ENCODE measurements around the gene GABARAPL1.
"Not testable (repeated sequence)": the region's sequence is repeated elsewhere in the genome, so short reads cannot be mapped to it uniquely, and the experiment has no call there.

The GABARAPL1 gene

DNA sequence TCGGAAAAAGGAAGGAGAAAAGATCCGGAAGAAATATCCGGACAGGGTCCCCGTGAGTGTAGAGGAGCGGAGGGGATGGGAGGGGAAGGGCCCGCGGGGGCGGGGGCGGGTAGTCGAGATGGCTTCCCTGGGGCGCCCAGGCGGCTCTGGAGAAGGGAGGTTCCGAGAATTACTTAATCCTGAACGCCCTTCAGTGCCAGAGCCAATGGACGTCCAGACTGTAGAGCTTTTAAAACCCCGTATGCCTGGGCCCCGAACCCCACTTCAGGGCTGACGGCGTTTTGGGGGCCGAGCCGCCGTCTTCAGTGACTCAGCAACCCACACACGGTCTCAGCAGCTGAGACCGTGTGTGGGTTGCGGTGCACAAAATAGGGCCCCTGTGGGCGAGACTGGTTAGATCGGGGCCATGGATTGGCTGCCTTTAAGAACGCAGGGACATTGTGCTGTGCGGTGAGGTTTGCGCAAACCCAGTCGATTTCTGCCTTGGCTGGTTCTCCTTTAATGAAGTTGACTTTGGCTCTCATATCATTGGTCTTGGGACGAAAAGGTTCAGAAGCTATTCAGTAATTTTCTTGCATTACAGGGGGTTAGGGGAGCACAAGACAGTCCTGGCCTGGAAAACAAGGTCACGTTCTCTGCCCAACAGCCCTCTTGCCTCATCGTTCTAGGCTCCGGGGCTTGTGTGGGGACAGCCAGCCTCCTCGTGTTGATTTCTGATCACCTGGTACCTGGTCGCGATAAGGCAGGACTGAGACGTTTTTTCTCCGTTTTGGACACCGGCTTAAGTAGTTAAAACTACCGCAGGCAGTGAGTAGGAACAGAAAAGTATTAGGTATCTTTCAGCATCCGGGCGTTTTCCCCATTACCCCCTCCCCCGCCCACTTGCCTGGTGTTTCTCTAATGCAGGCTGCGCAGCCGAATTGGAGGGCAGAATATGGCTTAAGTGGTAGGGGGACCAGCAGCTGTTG is 775 bp downstream of the GABARAPL1 start:
- no peaks in the 10 kb centered on the region for H3K27me3 ChIP-seq (ENCODE audit: control insufficient read depth in 5 of 5, insufficient read depth in 4 of 5, low read length in 5 of 5)
- peaks cover 0 to 6% (median 3%) of the 10 kb centered on the region in 5 donors for H3K36me3 ChIP-seq (ENCODE audit: control insufficient read depth in 5 of 5, insufficient read depth in 5 of 5, low read length in 5 of 5)
- no peaks in the 10 kb centered on the region for H3K9me3 ChIP-seq (ENCODE audit: control insufficient read depth in 5 of 5, low read length in 5 of 5)
- peak overlapping the region; percentile 99 for H3K27ac ChIP-seq (ENCODE audit: low read depth, low read length)
- peaks cover 0 to 32% (median 22%) of the 10 kb centered on the region in 5 donors for H3K4me1 ChIP-seq (ENCODE audit: control insufficient read depth in 5 of 5, insufficient read depth in 5 of 5, low read length in 5 of 5)
- H3K4me3 ChIP-seq (ENCODE audit: low read depth in 1 of 5, low read length in 5 of 5), result peak overlapping the region; percentile 77 to 99 (median 98)
- peak overlapping the region; percentile 91 to 99 (median 96) for H3K9ac ChIP-seq (ENCODE audit: low read length in 5 of 5)

DNA sequence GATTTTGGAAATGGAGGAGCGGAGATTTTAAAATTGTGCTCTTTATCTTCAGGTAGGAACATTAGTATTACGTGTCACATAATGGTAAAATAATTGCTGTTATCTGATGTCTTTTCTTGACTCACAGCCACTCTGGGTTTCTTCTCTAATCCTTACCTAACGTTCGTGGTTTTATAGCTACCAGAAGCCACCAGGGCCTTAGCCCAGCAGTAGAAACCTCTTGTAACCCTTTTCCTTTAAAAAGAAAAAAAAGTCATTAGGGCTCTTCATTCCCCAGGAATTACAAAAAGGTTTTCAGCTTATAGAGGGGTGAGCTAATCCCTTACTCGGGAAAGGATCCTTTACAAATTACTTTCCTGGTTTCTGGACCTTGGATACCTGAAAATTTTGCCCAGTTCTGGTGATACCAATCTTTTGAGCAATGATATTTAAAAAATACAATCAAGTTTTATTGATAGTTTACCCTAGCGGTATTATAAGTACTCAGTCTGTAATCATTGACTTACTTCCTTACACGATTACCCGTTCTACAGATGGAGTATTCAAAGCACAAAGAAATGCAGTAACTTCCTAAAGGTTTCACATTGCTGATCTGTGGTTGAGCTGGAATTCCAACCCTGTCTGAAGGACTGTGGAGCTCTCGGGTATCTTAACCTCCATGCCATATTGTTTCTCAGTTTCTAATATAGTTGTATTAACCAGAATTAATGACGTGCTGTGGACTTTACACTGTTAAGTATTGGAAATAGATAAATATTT is 1.6 kb downstream of the GABARAPL1 start:
- H3K27ac ChIP-seq (ENCODE audit: low read depth, low read length), result peak overlapping the region; percentile 99

DNA sequence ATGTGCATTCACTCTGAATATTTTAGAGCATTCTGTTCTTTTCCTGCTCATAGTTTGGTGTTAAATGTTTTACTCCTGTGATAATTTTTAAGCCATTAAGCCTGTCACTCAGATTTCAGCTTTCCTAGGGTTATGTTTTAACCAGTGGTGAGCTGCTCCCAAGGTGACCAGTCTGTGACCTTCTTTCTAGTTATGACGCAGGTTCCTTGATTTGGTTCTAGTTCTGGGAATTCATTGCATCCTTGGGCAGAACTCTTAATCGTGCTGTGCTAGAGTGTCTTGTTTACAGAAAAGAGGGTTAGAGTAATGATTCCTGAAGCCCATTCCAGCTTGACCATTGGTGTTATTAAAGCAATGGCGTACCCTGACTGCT is 2.2 kb downstream of the GABARAPL1 start:
- no peaks in the 10 kb centered on the region for H3K27me3 ChIP-seq (ENCODE audit: control insufficient read depth in 5 of 5, insufficient read depth in 4 of 5, low read length in 5 of 5)
- no peaks in the 10 kb centered on the region for H3K9me3 ChIP-seq (ENCODE audit: control insufficient read depth in 5 of 5, low read length in 5 of 5)
- H3K4me1 ChIP-seq (ENCODE audit: control insufficient read depth in 5 of 5, insufficient read depth in 5 of 5, low read length in 5 of 5), result peaks cover 2 to 36% (median 25%) of the 10 kb centered on the region in 5 donors
- H3K4me3 ChIP-seq (ENCODE audit: low read depth in 1 of 5, low read length in 5 of 5), result peak overlapping the region; percentile 77 to 99 (median 98)
- H3K36me3 ChIP-seq (ENCODE audit: control insufficient read depth in 5 of 5, insufficient read depth in 5 of 5, low read length in 5 of 5), result peaks cover 2 to 16% (median 9%) of the 10 kb centered on the region in 5 donors
- H3K27ac ChIP-seq (ENCODE audit: low read depth, low read length), result peak overlapping the region; percentile 99
- peak overlapping the region; percentile 91 to 99 (median 96) for H3K9ac ChIP-seq (ENCODE audit: low read length in 5 of 5)

More for the DNA sequence above, 1.6 kb downstream of the GABARAPL1 start:
- Histone ChIP-seq H3K36me3 (ENCODE audit: control insufficient read depth in 5 of 5, insufficient read depth in 5 of 5, low read length in 5 of 5) (peaks cover 0 to 10% (median 6%) of the 10 kb centered on the region in 5 donors), H3K27me3 (ENCODE audit: control insufficient read depth in 5 of 5, insufficient read depth in 4 of 5, low read length in 5 of 5) (no peaks in the 10 kb centered on the region), H3K9me3 (ENCODE audit: control insufficient read depth in 5 of 5, low read length in 5 of 5) (no peaks in the 10 kb centered on the region), H3K9ac (ENCODE audit: low read length in 5 of 5) (peak overlapping the region; percentile 91 to 99 (median 96)), H3K4me1 (ENCODE audit: control insufficient read depth in 5 of 5, insufficient read depth in 5 of 5, low read length in 5 of 5) (peaks cover 0 to 32% (median 22%) of the 10 kb centered on the region in 5 donors), H3K4me3 (ENCODE audit: low read depth in 1 of 5, low read length in 5 of 5) (peak overlapping the region; percentile 77 to 99 (median 98))

DNA sequence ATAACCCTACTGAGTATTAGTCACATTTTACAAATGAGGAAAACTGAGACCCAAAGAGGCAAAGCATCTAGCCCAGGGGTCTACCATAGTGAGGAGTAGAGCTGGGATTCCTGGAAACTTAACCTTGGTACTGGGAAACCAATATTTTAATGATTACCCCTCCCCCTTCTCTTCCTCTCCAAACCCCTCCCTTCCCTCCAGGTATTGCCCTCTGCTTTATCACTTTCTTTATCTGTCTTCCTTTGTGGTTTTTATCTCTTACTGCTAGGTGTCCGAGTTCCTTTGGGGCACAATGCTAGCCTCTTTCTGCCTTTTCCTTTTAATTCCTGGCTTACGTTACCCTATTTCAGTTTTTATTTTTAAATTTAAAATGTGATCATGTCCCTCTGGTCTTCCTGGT is 2.8 kb downstream of the GABARAPL1 start:
- Histone ChIP-seq H3K4me3 (ENCODE audit: low read depth in 1 of 5, low read length in 5 of 5) (peak overlapping the region; percentile 77 to 99 (median 98)), H3K9ac (ENCODE audit: low read length in 5 of 5) (peak overlapping the region; percentile 63 to 99 (median 94)), H3K9me3 (ENCODE audit: control insufficient read depth in 5 of 5, low read length in 5 of 5) (no peaks in the 10 kb centered on the region), H3K27ac (ENCODE audit: low read depth, low read length) (peak overlapping the region; percentile 99), H3K4me1 (ENCODE audit: control insufficient read depth in 5 of 5, insufficient read depth in 5 of 5, low read length in 5 of 5) (peaks cover 5 to 41% (median 29%) of the 10 kb centered on the region in 5 donors), H3K27me3 (ENCODE audit: control insufficient read depth in 5 of 5, insufficient read depth in 4 of 5, low read length in 5 of 5) (no peaks in the 10 kb centered on the region), H3K36me3 (ENCODE audit: control insufficient read depth in 5 of 5, insufficient read depth in 5 of 5, low read length in 5 of 5) (peaks cover 5 to 22% (median 10%) of the 10 kb centered on the region in 5 donors)

DNA sequence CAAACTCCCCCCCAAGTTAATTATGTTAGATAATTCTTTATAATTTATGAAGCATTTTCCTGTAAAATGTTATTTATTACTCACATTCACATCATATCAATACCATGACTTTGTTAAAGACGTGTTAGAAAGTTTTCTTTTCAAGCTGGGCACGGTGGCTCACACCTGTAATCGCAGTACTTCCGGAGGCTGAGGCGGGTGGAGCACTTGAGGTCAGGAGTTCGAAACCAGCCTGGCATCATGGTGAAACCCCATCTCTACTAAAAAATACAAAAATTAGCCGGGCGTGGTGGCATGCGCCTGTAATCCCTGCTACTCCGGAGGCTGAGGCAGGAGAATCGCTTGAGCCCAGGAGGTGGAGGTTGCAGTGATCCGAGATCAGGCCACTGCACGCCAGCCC is 3.3 kb downstream of the GABARAPL1 start:
- H3K4me3 ChIP-seq (ENCODE audit: low read depth in 1 of 5, low read length in 5 of 5), result peak overlapping the region in 2 of 5 donors; percentile 6 to 36
- H3K36me3 ChIP-seq (ENCODE audit: control insufficient read depth in 5 of 5, insufficient read depth in 5 of 5, low read length in 5 of 5), result peaks cover 9 to 27% (median 15%) of the 10 kb centered on the region in 5 donors
- H3K27ac ChIP-seq (ENCODE audit: low read depth, low read length), result peak overlapping the region; percentile 99
- not testable (repeated sequence) for H3K9ac ChIP-seq (ENCODE audit: low read length in 5 of 5); H3K9me3 ChIP-seq (ENCODE audit: control insufficient read depth in 5 of 5, low read length in 5 of 5); H3K27me3 ChIP-seq (ENCODE audit: control insufficient read depth in 5 of 5, insufficient read depth in 4 of 5, low read length in 5 of 5)
- H3K4me1 ChIP-seq (ENCODE audit: control insufficient read depth in 5 of 5, insufficient read depth in 5 of 5, low read length in 5 of 5), result peaks cover 9 to 47% (median 34%) of the 10 kb centered on the region in 5 donors

- no peak overlapping the region for H3K9ac ChIP-seq (ENCODE audit: low read length in 5 of 5)
- peaks cover 9 to 49% (median 35%) of the 10 kb centered on the region in 5 donors for H3K4me1 ChIP-seq (ENCODE audit: control insufficient read depth in 5 of 5, insufficient read depth in 5 of 5, low read length in 5 of 5)
- H3K4me3 ChIP-seq (ENCODE audit: low read depth in 1 of 5, low read length in 5 of 5), result no peak overlapping the region
- peaks cover 26 to 48% (median 34%) of the 10 kb centered on the region in 5 donors for H3K36me3 ChIP-seq (ENCODE audit: control insufficient read depth in 5 of 5, insufficient read depth in 5 of 5, low read length in 5 of 5)
- H3K27me3 ChIP-seq (ENCODE audit: control insufficient read depth in 5 of 5, insufficient read depth in 4 of 5, low read length in 5 of 5), result no peaks in the 10 kb centered on the region
- no peaks in the 10 kb centered on the region for H3K9me3 ChIP-seq (ENCODE audit: control insufficient read depth in 5 of 5, low read length in 5 of 5)
- H3K27ac ChIP-seq (ENCODE audit: low read depth, low read length), result peak overlapping the region; percentile 77
These were observed 5.3 kb downstream of the GABARAPL1 start for GRCh38 chr12:10218021-10218420.

DNA sequence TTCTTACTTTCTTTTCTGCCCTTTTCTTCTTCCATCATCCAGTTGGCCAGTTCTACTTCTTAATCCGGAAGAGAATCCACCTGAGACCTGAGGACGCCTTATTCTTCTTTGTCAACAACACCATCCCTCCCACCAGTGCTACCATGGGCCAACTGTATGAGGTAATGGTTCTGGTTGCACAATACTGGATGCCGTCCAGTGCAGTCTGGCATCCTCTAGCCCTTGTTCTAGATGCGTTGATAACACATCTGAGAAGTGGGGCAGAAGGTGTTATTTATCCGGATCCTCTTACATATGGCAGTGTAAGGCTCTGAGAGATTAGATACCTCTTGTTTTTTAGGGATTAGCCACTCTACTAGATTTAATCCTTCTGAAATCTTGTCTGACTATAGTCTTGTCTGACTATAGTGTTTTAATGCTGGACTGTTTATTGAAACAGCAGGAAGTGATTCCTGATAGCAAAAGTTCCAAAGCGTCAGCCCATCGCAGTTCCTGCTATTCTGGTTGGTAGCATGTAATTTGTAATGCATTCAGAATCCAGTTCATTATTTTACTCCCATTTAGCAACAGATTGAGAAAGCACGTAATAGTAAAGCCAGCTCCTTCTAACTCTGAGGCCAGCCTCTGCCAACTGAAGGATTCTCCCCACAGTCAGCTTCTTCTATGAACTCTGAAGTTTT is 7.9 kb downstream of the GABARAPL1 start:
- H3K27me3 ChIP-seq (ENCODE audit: control insufficient read depth in 5 of 5, insufficient read depth in 4 of 5, low read length in 5 of 5), result no peaks in the 10 kb centered on the region
- H3K4me1 ChIP-seq (ENCODE audit: control insufficient read depth in 5 of 5, insufficient read depth in 5 of 5, low read length in 5 of 5), result peaks cover 9 to 32% (median 17%) of the 10 kb centered on the region in 5 donors
- peaks cover 36 to 62% (median 48%) of the 10 kb centered on the region in 5 donors for H3K36me3 ChIP-seq (ENCODE audit: control insufficient read depth in 5 of 5, insufficient read depth in 5 of 5, low read length in 5 of 5)
- peak overlapping the region; percentile 94 for H3K27ac ChIP-seq (ENCODE audit: low read depth, low read length)
- H3K4me3 ChIP-seq (ENCODE audit: low read depth in 1 of 5, low read length in 5 of 5), result peak overlapping the region in 1 of 5 donors; percentile 27
- peak overlapping the region in 3 of 5 donors; percentile 10 to 53 (median 31) for H3K9ac ChIP-seq (ENCODE audit: low read length in 5 of 5)
- no peaks in the 10 kb centered on the region for H3K9me3 ChIP-seq (ENCODE audit: control insufficient read depth in 5 of 5, low read length in 5 of 5)

- Histone ChIP-seq H3K9ac (ENCODE audit: low read length in 5 of 5) (no peak overlapping the region), H3K4me1 (ENCODE audit: control insufficient read depth in 5 of 5, insufficient read depth in 5 of 5, low read length in 5 of 5) (peaks cover 9 to 30% (median 16%) of the 10 kb centered on the region in 5 donors), H3K27me3 (ENCODE audit: control insufficient read depth in 5 of 5, insufficient read depth in 4 of 5, low read length in 5 of 5) (no peaks in the 10 kb centered on the region), H3K9me3 (ENCODE audit: control insufficient read depth in 5 of 5, low read length in 5 of 5) (no peaks in the 10 kb centered on the region), H3K27ac (ENCODE audit: low read depth, low read length) (no peak overlapping the region), H3K36me3 (ENCODE audit: control insufficient read depth in 5 of 5, insufficient read depth in 5 of 5, low read length in 5 of 5) (peaks cover 36 to 62% (median 48%) of the 10 kb centered on the region in 5 donors), H3K4me3 (ENCODE audit: low read depth in 1 of 5, low read length in 5 of 5) (no peak overlapping the region)
These were observed 9.2 kb downstream of the GABARAPL1 start for GRCh38 chr12:10221846-10222245.

GRCh38 chr12:10223208-10223607 is 10.5 kb downstream of the GABARAPL1 start:
- Histone ChIP-seq H3K4me1 (ENCODE audit: control insufficient read depth in 5 of 5, insufficient read depth in 5 of 5, low read length in 5 of 5) (peaks cover 9 to 18% (median 13%) of the 10 kb centered on the region in 5 donors), H3K27me3 (ENCODE audit: control insufficient read depth in 5 of 5, insufficient read depth in 4 of 5, low read length in 5 of 5) (no peaks in the 10 kb centered on the region), H3K9me3 (ENCODE audit: control insufficient read depth in 5 of 5, low read length in 5 of 5) (no peaks in the 10 kb centered on the region), H3K9ac (ENCODE audit: low read length in 5 of 5) (no peak overlapping the region), H3K27ac (ENCODE audit: low read depth, low read length) (no peak overlapping the region), H3K36me3 (ENCODE audit: control insufficient read depth in 5 of 5, insufficient read depth in 5 of 5, low read length in 5 of 5) (peaks cover 36 to 56% (median 46%) of the 10 kb centered on the region in 5 donors), H3K4me3 (ENCODE audit: low read depth in 1 of 5, low read length in 5 of 5) (no peak overlapping the region)

Measured in subcutaneous abdominal adipose tissue (tissue), 5 donors.